LNCaP clone FGC (cell line): Measurements from ENCODE around the gene STXBP6.

Source experiments
- DNase-seq: peaks from one replicate; pipeline ENCODE4 v3.0.0-alpha.2; 2011; ENCODE audit warnings: low read depth
- H3K4me3 ChIP-seq: 2 replicates; pipeline ENCODE4 v1.5.1; 2011; ENCODE audit warnings: mild to moderate bottlenecking, low read depth, low read length, control low read depth
- CTCF ChIP-seq: IDR thresholded peaks from 2 replicates; pipeline ENCODE4 v1.5.1; 2012; ENCODE audit warnings: mild to moderate bottlenecking; ENCODE audit not compliant: control insufficient read depth, insufficient read depth; ENCODE audit errors: extremely low read depth

The STXBP6 gene

GRCh38 chr14:25090256-25090655 is 40.3 kb upstream of the STXBP6 start:
- TF ChIP-seq CTCF: no peak
- no peak overlapping the region for H3K4me3 ChIP-seq
- no peak for DNase-seq

- no peak for DNase-seq
- no peak for TF ChIP-seq CTCF
- no peak overlapping the region for H3K4me3 ChIP-seq
Measured at GRCh38 chr14:25089496-25089895, 39.5 kb upstream of the STXBP6 start.

- no peak for DNase-seq
- no peak overlapping the region for H3K4me3 ChIP-seq
- no peak for TF ChIP-seq CTCF
Measured at GRCh38 chr14:25086821-25087396, 37.0 kb upstream of the STXBP6 start.

GRCh38 chr14:25086081-25086480 is 36.1 kb upstream of the STXBP6 start:
- TF ChIP-seq CTCF: no peak
- no peak for DNase-seq
- no peak overlapping the region for H3K4me3 ChIP-seq

GRCh38 chr14:25080682-25081081 is 30.7 kb upstream of the STXBP6 start:
- no peak for TF ChIP-seq CTCF
- no peak overlapping the region for H3K4me3 ChIP-seq
- DNase-seq: no peak

GRCh38 chr14:25079311-25079710 is 29.4 kb upstream of the STXBP6 start:
- no peak for DNase-seq
- H3K4me3 ChIP-seq: no peak overlapping the region
- no peak for TF ChIP-seq CTCF

- no peak for TF ChIP-seq CTCF
- DNase-seq: no peak
- no peak overlapping the region for H3K4me3 ChIP-seq
Measured at GRCh38 chr14:25074099-25074685, 24.2 kb upstream of the STXBP6 start.
